GM10266 (cell line): ENCODE data around the gene KRT4.

Experiments
- DNase-seq: peaks from one replicate; pipeline ENCODE4 v3.0.0; 2012; ENCODE audit errors: extremely low spot score
- CTCF ChIP-seq: IDR thresholded peaks from 2 replicates; pipeline ENCODE4 v1.5.1; 2012; ENCODE audit warnings: mild to moderate bottlenecking, low read depth; ENCODE audit not compliant: control insufficient read depth, insufficient read depth; ENCODE audit errors: missing control alignments

The KRT4 gene

GRCh38 chr12:52778833-52779232 is 35.1 kb downstream of the KRT4 start:
- DNase-seq = no peak
- TF ChIP-seq CTCF = no peak

DNA sequence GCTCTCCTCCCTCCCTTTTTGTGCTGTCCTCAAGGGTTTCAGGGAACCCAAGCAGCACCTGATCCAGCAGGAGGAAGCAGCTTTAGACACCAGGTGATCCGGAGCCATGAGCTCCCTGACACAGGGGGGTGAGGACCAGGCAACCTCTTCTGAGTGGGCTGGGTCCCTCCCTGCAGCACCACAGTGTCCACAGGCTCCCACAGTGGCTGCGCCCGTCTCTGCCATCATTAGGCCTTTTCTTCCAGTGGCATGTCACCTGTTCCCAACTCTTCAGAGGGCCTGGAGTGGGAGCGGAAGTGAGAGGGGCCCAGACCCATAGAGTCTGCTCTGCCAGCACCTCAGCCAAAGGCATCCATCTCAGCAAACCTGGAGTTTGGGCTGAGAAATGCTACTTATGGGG is 36.4 kb downstream of the KRT4 start:
- TF ChIP-seq CTCF = no peak

DNA sequence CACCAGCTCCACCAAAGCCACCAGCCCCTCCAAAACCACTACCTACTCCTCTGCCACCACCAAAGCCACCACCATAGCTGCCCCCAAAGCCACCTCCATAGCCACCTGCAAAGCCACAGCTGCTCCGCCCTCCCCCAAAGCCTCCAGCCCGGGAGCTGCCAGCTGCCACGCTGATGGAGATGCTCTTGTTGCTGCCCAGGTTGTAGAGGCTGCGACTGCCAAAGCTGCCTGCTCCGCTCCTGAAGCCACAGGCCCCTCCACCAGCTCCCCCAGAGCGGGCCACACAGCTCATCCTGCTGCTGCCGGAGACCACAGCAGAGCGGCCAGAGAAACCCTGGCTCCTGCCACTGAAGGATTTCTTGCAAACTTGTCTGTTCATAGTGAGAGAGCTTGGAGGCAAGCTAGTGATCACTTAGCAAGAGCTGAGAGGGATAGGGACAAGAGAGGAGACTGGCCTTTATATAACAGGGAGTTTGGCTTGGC is 37.0 kb downstream of the KRT4 start, which contains the start of gene KRT76:
Gene KRT76, minus strand, starts transcription at position 433 of the 483 bp plus-strand sequence. Its CDS starts 54 bp downstream, at position 379.
- no peak for TF ChIP-seq CTCF

More for the DNA sequence above, 36.4 kb downstream of the KRT4 start:
- no peak for DNase-seq

DNA sequence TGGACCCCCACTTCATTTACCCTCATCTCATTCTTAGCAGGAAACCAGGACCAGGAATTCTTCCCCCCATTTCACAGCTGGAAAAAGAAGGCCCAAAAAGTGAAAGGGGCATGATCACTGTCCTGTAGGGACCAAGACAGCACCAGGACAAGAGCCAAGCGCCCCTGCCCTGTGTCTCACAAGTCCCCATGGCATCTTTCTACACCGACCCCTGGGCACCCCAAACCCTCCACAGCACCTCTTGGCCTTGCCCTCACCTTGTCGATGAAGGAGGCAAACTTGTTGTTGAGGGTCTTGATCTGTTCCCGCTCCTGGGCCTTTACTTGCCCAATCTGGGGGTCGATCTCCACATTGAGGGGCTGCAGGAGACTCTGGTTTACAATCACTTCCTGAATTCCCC is 37.5 kb downstream of the KRT4 start:
- no peak for DNase-seq

More for the DNA sequence above, 37.0 kb downstream of the KRT4 start, which contains the start of gene KRT76:
- DNase-seq = no peak

DNA sequence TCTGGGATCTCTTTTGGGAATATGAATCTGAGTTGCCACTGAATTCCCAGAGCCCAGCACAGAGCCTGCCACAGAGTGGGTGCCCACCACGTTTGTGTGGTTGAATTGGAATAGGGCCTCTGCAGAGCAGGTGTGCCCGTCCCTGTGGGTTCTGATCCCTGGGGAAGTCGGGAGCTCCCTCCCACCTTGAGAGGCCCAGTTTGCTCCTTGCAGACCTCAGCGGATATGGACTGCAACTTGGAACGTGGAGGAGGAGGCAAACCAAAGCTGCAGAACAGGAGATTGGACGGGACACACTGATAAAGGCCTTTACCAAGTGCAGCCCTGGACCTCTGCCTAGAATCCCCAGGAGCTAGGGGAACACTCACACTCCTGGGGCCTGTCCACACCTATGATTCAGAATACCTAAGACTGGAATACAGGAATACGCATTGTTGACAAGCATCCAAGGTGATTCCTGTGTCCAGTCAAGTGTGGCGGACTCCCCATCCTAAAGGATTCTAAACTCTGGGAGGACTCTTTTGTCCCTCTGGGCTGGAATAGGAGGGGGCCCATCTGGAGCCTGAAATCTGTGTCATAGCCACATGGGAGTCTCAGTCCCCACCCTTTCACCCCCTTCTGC is 39.2 kb downstream of the KRT4 start:
- no peak for DNase-seq
- no peak for TF ChIP-seq CTCF

More for the DNA sequence above, 37.5 kb downstream of the KRT4 start:
- no peak for TF ChIP-seq CTCF

DNA sequence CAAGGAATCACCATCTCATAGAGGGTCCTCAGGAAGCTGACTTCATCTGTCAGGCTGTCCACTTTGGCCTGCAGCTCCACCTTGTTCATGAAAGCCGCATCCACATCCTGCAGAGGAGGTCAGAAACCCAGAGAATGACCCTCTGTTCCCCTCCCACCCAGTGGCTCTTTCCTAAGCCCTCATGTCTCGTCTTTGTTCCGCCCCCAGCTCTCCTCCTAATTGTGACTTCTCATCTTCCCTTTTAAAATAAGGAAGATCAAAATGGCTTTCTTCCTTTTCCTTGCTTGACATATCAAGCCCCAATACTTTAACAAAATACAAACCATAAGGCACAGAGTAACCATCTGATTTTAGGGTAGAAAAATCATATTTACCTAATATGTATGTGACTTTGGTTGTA is 41.1 kb downstream of the KRT4 start:
- no peak for DNase-seq
- TF ChIP-seq CTCF = no peak

GRCh38 chr12:52772188-52772587 is 41.7 kb downstream of the KRT4 start:
- DNase-seq = no peak
- TF ChIP-seq CTCF = no peak
